Suprapubic skin (tissue), 4 donors: Measurements from ENCODE around the gene TWSG1. TPM values are rescaled to one million over a fixed set of nuclear protein-coding genes. Genes with fewer than 3 reads are reported as not detected.
"Not testable (repeated sequence)": the region's sequence is repeated elsewhere in the genome, so short reads cannot be mapped to it uniquely, and the experiment has no call there.

ENCODE experiments used
- DNase-seq, 2 donors: peaks; one replicate each; pipeline ENCODE4 v3.0.0-alpha.2; 2019; ENCODE audit warnings: low spot score in 2 of 2
- H3K27ac ChIP-seq: fragments of 200-600 bp; sonication (generic); one replicate; pipeline ENCODE4 v1.5.1; 2019
- H3K27me3 ChIP-seq: fragments of 200-600 bp; sonication (generic); one replicate; pipeline ENCODE4 v1.5.1; 2019
- H3K36me3 ChIP-seq: fragments of 200-600 bp; sonication (generic); one replicate; pipeline ENCODE4 v1.5.1; 2019
- H3K4me1 ChIP-seq: fragments of 200-600 bp; sonication (generic); one replicate; pipeline ENCODE4 v1.5.1; 2019
- H3K4me3 ChIP-seq: fragments of 200-600 bp; sonication (generic); one replicate; pipeline ENCODE4 v1.5.1; 2019; ENCODE audit warnings: mild to moderate bottlenecking
- H3K9me3 ChIP-seq: fragments of 200-600 bp; sonication (generic); one replicate; pipeline ENCODE4 v1.5.1; 2019
- EP300 ChIP-seq: sonication (generic); formaldehyde crosslinking; IDR thresholded peaks from one replicate; pipeline ENCODE4 v1.6.1; 2017; ENCODE audit warnings: antibody characterized with exemption
- POLR2A ChIP-seq, 2 donors: fragments of 450-650 bp; IDR thresholded peaks; one replicate each; pipeline ENCODE4 v1.6.1; 2017; ENCODE audit warnings: antibody characterized with exemption in 2 of 2, mild to moderate bottlenecking in 2 of 2, moderate library complexity in 2 of 2
- POLR2AphosphoS5 ChIP-seq, 3 donors: sonication (generic); formaldehyde crosslinking; IDR thresholded peaks; one replicate each; pipeline ENCODE4 v1.6.1; 2017; ENCODE audit warnings: antibody characterized with exemption in 3 of 3
- WGBS: methylation state at CpG from one replicate; pipeline ENCODE4 v1.1.5; 2018; 5-methylcytosine and 5-hydroxymethylcytosine counted together
- total RNA-seq, 4 donors: library from RNA; depleted of rRNA; stranded (reverse); fragments of >200 nt; gene quantifications; one replicate each; pipeline ENCODE4 v1.1.0, GENCODE V29; 2016
- TF ChIP-seq, protein P1 (sequence below), 2 donors: fragments of 200-600 bp in 1 of 2; fragments of 450-650 bp in 1 of 2; sonication (generic) in 1 of 2; IDR thresholded peaks; one replicate each; pipeline ENCODE4 v1.5.1; 2016 to 2019; ENCODE audit warnings: antibody characterized with exemption in 2 of 2, mild to moderate bottlenecking in 1 of 2, moderate library complexity in 1 of 2

The TWSG1 gene
- total RNA-seq, 4 donors from 2014 or later = 18.7 to 41.6 (median 26.1) TPM

DNA sequence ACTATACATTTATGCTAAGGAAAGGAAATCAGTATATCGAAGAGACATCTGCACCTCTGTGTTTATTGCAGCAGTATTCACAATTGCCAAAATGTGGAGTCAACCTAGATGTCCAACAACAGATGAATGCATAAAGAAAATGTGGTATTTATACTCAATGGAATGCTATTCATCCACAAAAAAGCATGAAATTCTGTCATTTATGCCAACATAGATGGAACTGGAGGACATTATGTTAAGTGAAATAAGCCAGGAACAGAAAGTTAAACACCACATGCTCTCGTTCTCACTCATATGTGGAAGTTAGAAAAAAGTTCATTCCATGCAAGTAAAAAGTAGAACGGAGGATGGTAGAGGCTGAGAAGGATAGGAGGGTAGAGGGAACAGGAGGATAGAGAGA is 59.5 kb downstream of the TWSG1 start:
- H3K27me3 ChIP-seq = no peaks in the 10 kb centered on the region
- 78% methylated on average over 3 of the region's 3 CpGs for WGBS
- no peak overlapping the region for H3K4me3 ChIP-seq
- H3K4me1 ChIP-seq = no peaks in the 10 kb centered on the region
- DNase-seq = no peak
- TF ChIP-seq, protein P1, sequence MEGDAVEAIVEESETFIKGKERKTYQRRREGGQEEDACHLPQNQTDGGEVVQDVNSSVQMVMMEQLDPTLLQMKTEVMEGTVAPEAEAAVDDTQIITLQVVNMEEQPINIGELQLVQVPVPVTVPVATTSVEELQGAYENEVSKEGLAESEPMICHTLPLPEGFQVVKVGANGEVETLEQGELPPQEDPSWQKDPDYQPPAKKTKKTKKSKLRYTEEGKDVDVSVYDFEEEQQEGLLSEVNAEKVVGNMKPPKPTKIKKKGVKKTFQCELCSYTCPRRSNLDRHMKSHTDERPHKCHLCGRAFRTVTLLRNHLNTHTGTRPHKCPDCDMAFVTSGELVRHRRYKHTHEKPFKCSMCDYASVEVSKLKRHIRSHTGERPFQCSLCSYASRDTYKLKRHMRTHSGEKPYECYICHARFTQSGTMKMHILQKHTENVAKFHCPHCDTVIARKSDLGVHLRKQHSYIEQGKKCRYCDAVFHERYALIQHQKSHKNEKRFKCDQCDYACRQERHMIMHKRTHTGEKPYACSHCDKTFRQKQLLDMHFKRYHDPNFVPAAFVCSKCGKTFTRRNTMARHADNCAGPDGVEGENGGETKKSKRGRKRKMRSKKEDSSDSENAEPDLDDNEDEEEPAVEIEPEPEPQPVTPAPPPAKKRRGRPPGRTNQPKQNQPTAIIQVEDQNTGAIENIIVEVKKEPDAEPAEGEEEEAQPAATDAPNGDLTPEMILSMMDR (IDR thresholded peaks at IDR 0.05) = no peak
- no peak for TF ChIP-seq POLR2AphosphoS5 (IDR thresholded peaks at IDR 0.05)
- TF ChIP-seq EP300 = no peak
- TF ChIP-seq POLR2A (IDR thresholded peaks at IDR 0.05) = no peak
- no peak overlapping the region for H3K27ac ChIP-seq
- H3K9me3 ChIP-seq = peaks cover 8% of the 10 kb centered on the region
- peaks cover 14% of the 10 kb centered on the region for H3K36me3 ChIP-seq

DNA sequence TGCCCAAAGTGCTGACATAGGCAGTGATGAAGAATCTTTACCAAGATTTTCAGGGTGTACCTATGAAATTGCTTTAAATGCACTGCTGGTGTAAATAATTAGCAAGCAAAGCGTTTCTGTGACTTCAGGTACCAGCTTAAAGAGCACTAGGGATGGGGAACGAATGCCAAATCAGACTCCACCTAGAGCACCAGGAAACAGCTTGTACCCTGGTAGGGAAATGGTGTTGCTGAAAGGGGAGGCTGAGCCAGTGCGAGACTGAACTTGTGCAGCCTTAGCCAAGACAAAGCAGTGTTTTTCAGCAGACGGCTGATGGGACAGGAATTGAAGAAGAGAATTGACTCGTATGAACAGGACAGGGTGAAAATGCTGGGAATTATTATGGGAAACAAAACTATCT is 65.6 kb downstream of the TWSG1 start:
- Histone ChIP-seq H3K9me3 (no peaks in the 10 kb centered on the region), H3K27me3 (no peaks in the 10 kb centered on the region), H3K27ac (no peak overlapping the region), H3K4me3 (no peak overlapping the region), H3K36me3 (peaks cover 8% of the 10 kb centered on the region), H3K4me1 (peaks cover 7% of the 10 kb centered on the region)
- WGBS = 44% methylated on average over 5 of the region's 5 CpGs
- TF ChIP-seq POLR2AphosphoS5 (IDR thresholded peaks at IDR 0.05) (no peak), POLR2A (IDR thresholded peaks at IDR 0.05) (no peak), EP300 (no peak)
- TF ChIP-seq, protein P1 (IDR thresholded peaks at IDR 0.05) = no peak
- no peak for DNase-seq

DNA sequence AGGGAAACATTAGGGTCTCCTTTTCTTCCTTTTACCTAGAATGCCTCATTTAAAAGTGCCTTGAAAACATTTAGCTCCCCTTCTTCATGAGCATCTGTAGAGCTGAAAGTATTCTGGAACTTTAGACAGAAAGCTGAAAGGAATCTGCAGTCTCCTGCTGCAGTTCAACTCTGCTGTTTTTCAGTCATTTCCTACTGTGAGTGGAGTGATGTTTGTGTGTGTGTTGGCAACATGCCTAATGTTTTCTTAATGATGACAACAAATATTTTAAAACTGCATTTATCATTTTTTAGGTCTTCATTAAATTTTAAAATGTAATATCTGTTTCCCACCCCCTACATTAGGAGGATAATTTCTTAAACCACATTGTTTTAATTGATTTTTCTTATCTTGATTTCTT is 66.6 kb downstream of the TWSG1 start:
- TF ChIP-seq POLR2A (IDR thresholded peaks at IDR 0.05) = no peak
- TF ChIP-seq EP300 = no peak
- TF ChIP-seq, protein P1 (IDR thresholded peaks at IDR 0.05) = no peak
- no peak for TF ChIP-seq POLR2AphosphoS5 (IDR thresholded peaks at IDR 0.05)
- H3K27ac ChIP-seq = no peak overlapping the region
- DNase-seq = no peak

DNA sequence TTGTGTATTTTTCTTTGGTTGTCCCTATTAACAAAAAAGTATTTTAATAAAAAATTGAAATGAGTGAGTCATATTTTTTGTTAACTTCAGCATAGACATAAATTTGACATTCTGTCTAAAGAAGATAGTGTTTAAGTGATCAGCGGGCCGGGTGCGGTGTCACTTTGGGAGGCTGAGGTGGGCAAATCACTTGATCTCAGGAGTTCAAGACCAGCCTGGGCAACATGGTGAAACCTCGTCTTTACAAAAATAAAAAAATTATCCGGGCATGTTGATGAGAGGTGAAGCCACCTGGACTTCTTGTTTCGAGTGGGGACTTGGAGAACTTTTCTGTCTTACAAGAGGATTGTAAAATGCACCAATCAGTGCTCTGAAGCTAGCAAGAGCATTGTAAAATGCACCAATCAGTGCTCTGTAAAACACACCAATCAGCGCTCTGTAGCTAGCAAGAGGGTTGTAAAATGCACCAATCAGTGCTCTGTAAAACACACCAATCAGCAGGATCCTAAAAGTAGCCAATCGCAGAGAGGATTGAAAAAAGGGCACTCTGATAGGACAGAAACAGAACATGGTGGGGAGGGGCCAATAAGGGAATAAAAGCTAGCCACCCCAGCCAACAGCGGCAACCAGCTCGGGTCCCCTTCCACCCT is 67.9 kb downstream of the TWSG1 start:
- H3K27me3 ChIP-seq, H3K4me1 ChIP-seq, H3K4me3 ChIP-seq, H3K9me3 ChIP-seq, H3K36me3 ChIP-seq, DNase-seq, H3K27ac ChIP-seq: not testable (repeated sequence)
- 97% methylated on average over 10 of the region's 10 CpGs for WGBS

More for the DNA sequence above, 66.6 kb downstream of the TWSG1 start:
- no peaks in the 10 kb centered on the region for H3K9me3 ChIP-seq
- H3K27me3 ChIP-seq = no peaks in the 10 kb centered on the region
- H3K36me3 ChIP-seq = peaks cover 8% of the 10 kb centered on the region
- no peak overlapping the region for H3K4me3 ChIP-seq
- peaks cover 7% of the 10 kb centered on the region for H3K4me1 ChIP-seq

DNA sequence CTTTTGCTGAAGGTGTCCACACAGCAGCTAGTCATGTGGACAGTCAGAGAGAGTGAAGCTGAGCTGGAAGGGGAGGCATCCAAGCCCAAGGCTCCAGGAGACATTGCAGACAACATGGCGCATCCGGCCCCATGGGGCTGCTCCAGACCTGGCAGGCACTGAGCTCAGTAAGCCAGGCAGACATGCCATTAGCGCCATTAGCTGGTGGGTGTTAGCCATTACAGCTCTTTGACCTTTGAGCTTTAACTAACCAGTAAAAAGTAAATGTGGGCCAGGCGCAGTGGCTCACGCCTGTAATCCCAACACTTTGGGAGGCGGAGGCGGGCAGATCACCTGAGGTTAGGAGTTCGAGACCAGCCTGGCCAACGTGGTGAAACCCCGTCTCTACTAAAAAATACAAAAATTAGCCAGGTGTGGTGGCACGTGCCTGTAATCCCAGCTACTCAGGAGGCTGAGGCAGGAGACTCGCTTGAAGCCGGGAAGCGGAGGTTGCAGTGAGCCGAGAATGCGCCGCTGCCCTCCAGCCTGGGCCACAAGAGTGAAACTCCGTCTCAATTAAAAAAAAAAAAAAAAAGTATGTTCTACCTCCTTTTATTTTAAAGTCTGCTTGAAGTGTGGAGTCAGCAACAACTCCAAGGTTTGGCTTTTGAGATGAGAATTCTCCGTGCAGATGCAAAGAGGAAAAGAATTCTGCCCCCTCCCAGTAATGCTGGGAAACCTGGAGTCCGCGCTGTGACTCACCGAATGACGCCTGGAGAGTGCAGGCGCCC is 69.4 kb downstream of the TWSG1 start:
- TF ChIP-seq POLR2AphosphoS5 (IDR thresholded peaks at IDR 0.05) = no peak
- TF ChIP-seq, protein P1 (IDR thresholded peaks at IDR 0.05) = no peak
- TF ChIP-seq POLR2A (IDR thresholded peaks at IDR 0.05) = no peak
- no peak for TF ChIP-seq EP300
- H3K27me3 ChIP-seq = no peaks in the 10 kb centered on the region
- H3K27ac ChIP-seq = no peak overlapping the region
- H3K9me3 ChIP-seq = no peaks in the 10 kb centered on the region
- peak overlapping the region; percentile 13 for H3K4me3 ChIP-seq
- DNase-seq = no peak
- WGBS = 86% methylated on average over 24 of the region's 24 CpGs
- H3K36me3 ChIP-seq = no peaks in the 10 kb centered on the region
- H3K4me1 ChIP-seq = peaks cover 7% of the 10 kb centered on the region
